Mesodermal cell (in vitro differentiated cells): Measurements from ENCODE around the gene BZW2.

Source experiments
- H3K27ac ChIP-seq: 2 replicates; pipeline ENCODE4 v1.7.0; 2013; ENCODE audit warnings: mild to moderate bottlenecking, low read depth, low read length, moderate library complexity; ENCODE audit not compliant: severe bottlenecking
- H3K36me3 ChIP-seq: 2 replicates; pipeline ENCODE4 v1.7.1; 2013; ENCODE audit warnings: mild to moderate bottlenecking, low read length, moderate library complexity; ENCODE audit not compliant: control insufficient read depth, insufficient read depth
- H3K4me1 ChIP-seq: one replicate; pipeline ENCODE4 v1.7.1; 2013; ENCODE audit warnings: mild to moderate bottlenecking, low read length; ENCODE audit not compliant: insufficient read depth, control insufficient read depth, poor library complexity, severe bottlenecking
- H3K4me3 ChIP-seq: 2 replicates; pipeline ENCODE4 v1.7.0; 2013; ENCODE audit warnings: low read length, control low read depth, mild to moderate bottlenecking; ENCODE audit not compliant: insufficient read depth, poor library complexity, severe bottlenecking; ENCODE audit errors: extremely low read depth
- H3K9me3 ChIP-seq: 2 replicates; pipeline ENCODE4 v1.7.1; 2013; ENCODE audit warnings: mild to moderate bottlenecking, low read length, moderate library complexity; ENCODE audit not compliant: control insufficient read depth
- WGBS, 2 experiments: methylation state at CpG; one replicate each; pipeline ENCODE4 v1.1.5; 2013; ENCODE audit warnings: missing lambda C conversion rate in 2 of 2; ENCODE audit not compliant: insufficient coverage in 2 of 2; 5-methylcytosine and 5-hydroxymethylcytosine counted together

BZW2 gene

DNA sequence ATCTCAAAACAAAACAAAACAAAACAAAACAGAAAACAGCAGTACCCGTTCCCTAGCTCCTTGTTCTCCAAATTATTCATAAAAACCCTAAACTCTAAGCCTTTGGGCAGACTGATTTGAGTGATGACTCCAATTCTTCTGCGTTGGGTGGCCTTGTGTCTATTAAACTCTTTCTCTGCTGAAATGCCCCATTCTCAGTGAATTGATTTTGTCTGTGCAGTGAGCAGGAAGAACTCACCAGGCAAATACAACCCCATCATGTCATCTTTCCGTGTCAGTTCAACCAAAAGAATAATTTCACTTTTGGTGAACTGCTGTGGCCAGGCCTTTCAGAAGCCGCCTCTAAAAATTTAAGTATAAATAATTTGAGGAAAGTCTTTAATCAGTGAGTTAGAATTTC is 89.0 kb downstream of the BZW2 start:
- Histone ChIP-seq H3K36me3 (no peaks in the 10 kb centered on the region), H3K27ac (no peak overlapping the region), H3K9me3 (no peaks in the 10 kb centered on the region), H3K4me1 (peaks cover 4% of the 10 kb centered on the region), H3K4me3 (no peak overlapping the region)
- 75 to 100% methylated on average over 1 to 2 of the region's 4 CpGs for WGBS, 2 experiments

DNA sequence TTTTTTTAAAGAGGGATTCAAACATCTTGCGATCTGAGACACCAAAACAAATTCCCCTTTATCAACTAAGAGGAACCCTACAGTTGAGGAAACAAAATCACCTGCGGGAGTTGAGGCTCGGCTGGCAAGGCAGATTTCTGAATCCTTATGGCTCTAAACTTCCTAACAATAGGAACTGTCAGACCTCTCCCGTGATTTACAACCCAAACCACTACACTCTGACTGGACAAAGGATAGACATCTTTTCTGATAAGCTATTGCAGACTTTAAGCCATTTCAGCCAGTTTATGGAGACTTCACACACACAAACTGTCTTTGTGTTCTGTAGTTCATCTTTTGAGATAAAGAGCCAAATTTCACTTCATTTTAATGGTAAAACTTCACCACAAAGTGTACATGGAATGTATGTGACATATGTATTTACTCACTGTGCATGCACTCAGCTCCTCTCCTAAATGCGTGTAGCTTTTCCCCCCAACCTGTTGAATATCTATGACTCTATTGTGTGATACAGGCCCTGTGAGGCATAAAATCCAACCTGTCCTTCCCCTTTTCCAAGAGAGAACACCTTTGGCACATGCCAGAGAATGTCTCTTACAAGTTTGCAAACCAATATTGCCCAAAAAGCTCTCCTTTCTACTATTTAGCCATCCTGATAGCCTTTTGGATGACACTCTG is 92.2 kb downstream of the BZW2 start:
- Histone ChIP-seq H3K9me3 (no peaks in the 10 kb centered on the region), H3K27ac (peak overlapping the region; percentile 36), H3K36me3 (no peaks in the 10 kb centered on the region), H3K4me3 (no peak overlapping the region), H3K4me1 (peaks cover 19% of the 10 kb centered on the region)
- 88 to 94% methylated on average over 4 to 5 of the region's 5 CpGs for WGBS, 2 experiments

DNA sequence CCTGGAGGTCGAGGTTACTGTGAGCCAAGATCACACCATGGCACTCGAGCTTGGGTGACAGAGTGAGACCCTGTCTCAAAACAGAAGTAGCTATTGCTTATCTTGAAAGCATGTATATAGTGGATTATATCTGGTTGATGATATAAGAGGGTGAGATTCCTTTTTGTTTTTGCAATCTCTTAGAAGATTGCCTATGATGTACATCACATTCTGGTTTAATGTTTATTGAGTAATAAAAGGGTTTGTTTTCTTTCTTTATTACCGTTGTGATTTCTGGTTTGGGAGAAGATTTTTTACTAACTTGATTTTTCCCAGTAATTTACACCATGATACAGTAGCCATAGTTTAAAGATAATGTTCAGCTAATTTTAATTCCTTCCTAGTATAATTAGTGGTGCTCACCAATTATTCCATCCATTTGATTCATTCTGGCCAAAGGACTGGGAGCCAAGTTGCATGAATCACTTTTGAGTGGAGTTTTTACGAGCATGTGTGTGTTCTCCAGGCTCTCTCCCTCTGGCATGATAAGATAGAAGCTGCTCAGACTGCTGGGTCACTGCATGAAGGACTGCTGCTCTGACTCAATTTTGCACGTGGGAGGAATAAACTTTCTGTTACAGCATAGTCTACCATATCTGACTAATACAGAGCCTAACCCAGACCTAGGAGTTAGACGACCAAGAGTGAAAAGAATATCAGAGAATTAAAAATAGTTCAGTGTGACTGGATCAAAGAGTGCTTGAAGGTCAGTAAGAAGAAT is 94.1 kb downstream of the BZW2 start:
- WGBS, 2 experiments: 65 to 80% methylated on average over 2 to 3 of the region's 6 CpGs
- H3K27ac ChIP-seq: peak overlapping the region; percentile 68
- H3K36me3 ChIP-seq: no peaks in the 10 kb centered on the region
- H3K4me1 ChIP-seq: peaks cover 27% of the 10 kb centered on the region
- H3K9me3 ChIP-seq: no peaks in the 10 kb centered on the region
- H3K4me3 ChIP-seq: no peak overlapping the region

DNA sequence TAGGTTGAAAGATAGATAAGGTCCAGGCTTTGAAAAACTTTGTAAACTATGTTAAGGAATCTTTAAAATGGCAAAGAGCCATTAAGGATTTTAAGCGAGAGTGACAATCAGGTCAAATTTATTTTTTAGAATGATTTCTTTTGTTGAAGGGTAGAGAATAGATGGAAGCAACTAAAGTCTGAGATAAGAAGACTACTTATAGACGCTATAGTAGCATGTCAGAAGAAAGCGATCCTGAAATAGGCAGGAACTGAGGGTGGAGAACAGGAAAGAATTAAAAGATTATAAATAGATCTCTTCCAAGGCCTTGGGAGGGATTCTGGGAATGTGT is 94.6 kb downstream of the BZW2 start:
- no peak overlapping the region for H3K4me3 ChIP-seq
- peaks cover 23% of the 10 kb centered on the region for H3K4me1 ChIP-seq
- WGBS, 2 experiments: 90 to 100% methylated on average over 2 to 3 of the region's 3 CpGs
- no peaks in the 10 kb centered on the region for H3K36me3 ChIP-seq
- peak overlapping the region; percentile 68 for H3K27ac ChIP-seq
- H3K9me3 ChIP-seq: no peaks in the 10 kb centered on the region

DNA sequence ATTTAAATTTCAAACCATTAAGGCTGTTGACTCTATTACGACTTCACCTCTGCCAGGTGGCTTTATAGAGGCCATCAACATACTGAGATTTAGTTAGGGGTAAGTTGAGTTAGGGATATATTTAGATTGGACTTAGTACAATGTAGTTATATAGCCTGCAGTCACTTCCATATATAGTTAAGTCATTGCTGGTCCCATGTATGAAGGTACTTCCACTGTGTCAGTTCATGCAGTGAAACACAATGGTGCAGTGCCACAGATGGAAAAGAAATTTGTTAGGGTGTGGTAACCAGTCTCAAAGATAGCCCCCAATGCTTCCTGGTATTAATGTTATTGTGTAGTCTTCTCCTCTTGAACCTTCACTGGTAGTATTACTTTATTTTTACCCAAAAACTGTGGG is 95.0 kb downstream of the BZW2 start:
- no peak overlapping the region for H3K4me3 ChIP-seq
- H3K36me3 ChIP-seq: no peaks in the 10 kb centered on the region
- peaks cover 23% of the 10 kb centered on the region for H3K4me1 ChIP-seq
- H3K27ac ChIP-seq: no peak overlapping the region
- WGBS, 2 experiments: no CpG with 5 or more reads among the region's 1 CpG
- H3K9me3 ChIP-seq: no peaks in the 10 kb centered on the region

DNA sequence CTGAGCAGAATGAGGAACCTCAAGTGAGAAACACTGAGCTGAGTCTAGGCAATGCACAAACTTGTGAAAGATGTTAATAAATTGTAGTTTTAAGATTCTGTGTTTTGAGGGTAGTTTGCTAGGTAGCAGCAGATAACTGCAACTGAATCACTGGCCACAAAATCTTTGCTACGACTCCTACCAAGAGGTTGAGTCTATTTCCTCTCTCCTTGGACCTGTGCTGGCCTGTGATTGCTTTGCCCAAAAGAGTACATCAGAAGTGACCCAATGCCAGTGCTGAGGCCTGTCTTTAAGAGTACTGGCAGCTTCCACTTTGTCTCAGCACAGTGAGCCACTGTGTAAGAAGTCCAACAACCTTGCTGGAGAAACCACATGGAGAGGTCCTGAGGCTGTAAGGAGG is 95.7 kb downstream of the BZW2 start:
- Histone ChIP-seq H3K4me3 (no peak overlapping the region), H3K9me3 (no peaks in the 10 kb centered on the region), H3K36me3 (no peaks in the 10 kb centered on the region), H3K27ac (no peak overlapping the region), H3K4me1 (peaks cover 23% of the 10 kb centered on the region)
- WGBS, 2 experiments: 82 to 100% methylated on average over 1 of the region's 1 CpG

DNA sequence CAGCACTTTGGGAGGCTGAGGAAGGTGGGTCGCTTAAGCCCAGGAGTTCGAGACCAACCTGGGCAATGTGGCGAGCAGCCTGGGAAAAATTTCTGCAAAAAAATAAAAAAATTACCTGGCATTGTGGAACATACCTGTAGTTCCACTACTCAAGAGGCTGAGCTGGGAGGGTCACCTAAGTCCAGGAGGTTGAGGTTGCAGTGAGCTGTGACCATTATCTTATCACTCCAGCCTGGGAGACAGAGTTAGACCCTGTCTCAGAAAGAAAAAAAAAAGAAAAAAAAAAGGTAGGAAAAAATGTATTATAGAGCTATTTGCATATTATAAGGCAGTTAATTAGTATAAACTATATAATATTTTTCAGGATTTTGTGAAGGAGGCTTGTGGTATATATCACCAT is 96.6 kb downstream of the BZW2 start:
- H3K4me3 ChIP-seq: no peak overlapping the region
- peaks cover 23% of the 10 kb centered on the region for H3K4me1 ChIP-seq
- WGBS, 2 experiments: 63 to 67% methylated on average over 1 to 3 of the region's 3 CpGs
- no peak overlapping the region for H3K27ac ChIP-seq
- no peaks in the 10 kb centered on the region for H3K9me3 ChIP-seq
- no peaks in the 10 kb centered on the region for H3K36me3 ChIP-seq

DNA sequence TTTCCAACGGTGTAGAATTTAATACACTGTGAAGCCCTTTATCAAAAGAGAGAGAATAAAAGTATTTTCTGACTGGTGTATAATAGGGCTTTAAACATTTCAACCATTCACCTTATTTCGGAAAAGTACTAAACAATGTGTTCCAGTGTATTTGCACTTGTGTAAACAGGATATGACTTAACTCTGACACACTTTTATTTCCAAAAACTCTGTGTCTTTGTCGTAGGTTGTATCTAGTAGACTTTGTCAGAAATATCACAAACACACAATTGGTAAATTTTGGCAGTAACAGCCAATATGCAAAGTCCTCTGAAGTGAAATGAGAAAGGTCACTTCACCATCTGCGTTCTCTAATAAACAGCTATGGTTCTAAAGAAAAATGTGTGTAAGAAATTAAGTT is 97.3 kb downstream of the BZW2 start:
- Histone ChIP-seq H3K4me1 (peaks cover 23% of the 10 kb centered on the region), H3K4me3 (no peak overlapping the region), H3K27ac (peak overlapping the region; percentile 51), H3K36me3 (no peaks in the 10 kb centered on the region), H3K9me3 (no peaks in the 10 kb centered on the region)
- WGBS, 2 experiments: no CpG with 5 or more reads among the region's 4 CpGs

DNA sequence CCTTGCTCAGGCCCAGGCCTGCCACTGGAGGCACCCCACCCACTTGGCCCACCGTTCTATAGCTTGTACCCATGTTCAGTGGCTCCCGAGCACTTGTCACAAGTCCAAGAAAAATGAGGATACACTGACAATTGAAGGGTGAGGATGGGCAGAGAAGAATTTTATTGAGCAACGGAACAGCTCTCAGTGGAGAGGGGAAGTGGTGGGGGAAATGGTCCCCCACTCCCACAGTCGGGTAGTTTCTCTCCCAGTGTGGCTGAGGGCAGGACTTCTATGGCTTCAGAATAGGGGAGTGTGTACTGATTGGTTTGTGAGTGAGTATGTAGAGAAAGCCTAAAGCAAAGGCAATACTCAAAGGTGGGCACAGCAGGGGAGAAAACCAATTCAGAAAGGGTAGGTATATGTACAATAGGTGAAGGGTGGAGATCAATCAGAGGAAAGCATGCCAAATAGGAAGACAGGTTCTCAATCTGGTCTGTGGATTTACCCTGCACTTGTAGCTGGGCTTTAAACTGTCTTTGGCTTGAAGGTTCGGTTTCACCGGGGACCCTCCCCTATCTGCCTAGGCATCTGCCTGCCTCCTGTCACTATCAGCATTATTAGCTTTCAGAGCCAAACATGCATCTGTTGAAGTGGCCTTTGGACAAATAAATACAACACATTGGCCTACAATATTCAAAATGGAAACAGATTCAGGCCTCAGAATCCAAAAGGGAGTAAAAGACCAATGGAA is 98.7 kb downstream of the BZW2 start:
- no peak overlapping the region for H3K27ac ChIP-seq
- no peak overlapping the region for H3K4me3 ChIP-seq
- H3K36me3 ChIP-seq: no peaks in the 10 kb centered on the region
- peaks cover 23% of the 10 kb centered on the region for H3K4me1 ChIP-seq
- no peaks in the 10 kb centered on the region for H3K9me3 ChIP-seq
- WGBS, 2 experiments: 85 to 90% methylated on average over 4 to 6 of the region's 6 CpGs

DNA sequence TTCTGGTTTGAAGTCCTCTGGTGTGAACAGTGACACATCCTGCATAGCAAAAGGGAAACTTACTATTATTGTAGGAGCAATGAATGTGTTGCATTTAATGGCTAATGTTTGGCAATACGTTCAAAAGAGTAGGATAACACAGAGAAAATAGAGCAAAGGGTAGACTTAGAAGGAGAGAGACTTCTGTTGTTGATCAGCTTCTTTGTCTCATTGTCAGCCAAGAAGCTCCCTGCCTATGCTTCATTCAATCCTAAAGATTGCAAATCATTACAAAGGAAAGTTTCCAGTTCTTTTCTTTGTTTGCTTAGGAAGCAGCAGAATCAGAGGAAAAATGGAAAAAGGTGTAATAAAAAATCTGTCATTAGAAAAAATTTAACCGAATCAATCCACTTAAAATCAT is 99.7 kb downstream of the BZW2 start:
- no peaks in the 10 kb centered on the region for H3K9me3 ChIP-seq
- 40% methylated on average over 1 of the region's 2 CpGs; no CpG with 5 or more reads in 1 of the 2 experiments for WGBS, 2 experiments
- H3K27ac ChIP-seq: no peak overlapping the region
- peaks cover 19% of the 10 kb centered on the region for H3K4me1 ChIP-seq
- no peaks in the 10 kb centered on the region for H3K36me3 ChIP-seq
- no peak overlapping the region for H3K4me3 ChIP-seq

DNA sequence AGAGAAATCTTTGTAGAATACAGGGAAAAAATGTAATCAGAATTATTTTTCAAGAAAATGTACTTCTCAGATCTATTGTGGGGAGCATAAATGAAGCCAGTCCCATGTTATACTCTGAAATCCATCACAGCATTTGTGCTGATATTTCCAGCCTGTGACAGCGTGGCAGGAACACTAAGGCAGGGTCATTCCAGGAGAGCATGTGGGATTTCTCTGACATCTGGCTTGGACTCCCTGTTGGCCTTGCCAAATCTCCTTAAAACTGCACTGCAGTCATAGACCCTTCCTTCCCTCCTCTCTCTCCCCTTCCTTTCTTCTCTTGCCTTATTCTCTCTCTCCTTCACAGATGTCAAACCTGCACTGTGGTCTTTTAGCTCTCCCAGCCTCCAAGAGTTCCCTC is 101.1 kb downstream of the BZW2 start:
- WGBS, 2 experiments: 91 to 100% methylated on average over 1 of the region's 1 CpG
- Histone ChIP-seq H3K4me3 (no peak overlapping the region), H3K9me3 (no peaks in the 10 kb centered on the region), H3K27ac (no peak overlapping the region), H3K4me1 (peaks cover 12% of the 10 kb centered on the region), H3K36me3 (no peaks in the 10 kb centered on the region)
